Duodenal mucosa (tissue), 2 donors: ENCODE results near the gene BAIAP3.
"Not testable (repeated sequence)": the region's sequence is repeated elsewhere in the genome, so short reads cannot be mapped to it uniquely, and the experiment has no call there.

ENCODE experiments used
- H3K27ac ChIP-seq: one replicate; pipeline ENCODE4 v1.7.0; 2013; ENCODE audit warnings: low read depth, low read length
- H3K27me3 ChIP-seq, 2 donors: one replicate each; pipeline ENCODE4 v1.7.0; 2013; ENCODE audit warnings: low read length in 2 of 2, control low read depth in 1 of 2; ENCODE audit not compliant: insufficient read depth in 2 of 2, control insufficient read depth in 1 of 2
- H3K36me3 ChIP-seq, 2 donors: one replicate each; pipeline ENCODE4 v1.7.0; 2013; ENCODE audit warnings: low read length in 2 of 2, control low read depth in 1 of 2; ENCODE audit not compliant: insufficient read depth in 2 of 2, control insufficient read depth in 1 of 2
- H3K4me1 ChIP-seq, 2 donors: one replicate each; pipeline ENCODE4 v1.7.0; 2013; ENCODE audit warnings: low read length in 2 of 2, control low read depth in 1 of 2; ENCODE audit not compliant: insufficient read depth in 2 of 2, control insufficient read depth in 1 of 2
- H3K4me3 ChIP-seq, 2 donors: one replicate each; pipeline ENCODE4 v1.7.0; 2013; ENCODE audit warnings: low read length in 2 of 2, low read depth in 1 of 2
- H3K9ac ChIP-seq, 2 donors: one replicate each; pipeline ENCODE4 v1.7.0; 2013; ENCODE audit warnings: low read length in 2 of 2, low read depth in 1 of 2
- H3K9me3 ChIP-seq, 2 donors: one replicate each; pipeline ENCODE4 v1.7.0; 2013; ENCODE audit warnings: low read length in 2 of 2, control low read depth in 1 of 2; ENCODE audit not compliant: control insufficient read depth in 1 of 2

BAIAP3 gene

DNA sequence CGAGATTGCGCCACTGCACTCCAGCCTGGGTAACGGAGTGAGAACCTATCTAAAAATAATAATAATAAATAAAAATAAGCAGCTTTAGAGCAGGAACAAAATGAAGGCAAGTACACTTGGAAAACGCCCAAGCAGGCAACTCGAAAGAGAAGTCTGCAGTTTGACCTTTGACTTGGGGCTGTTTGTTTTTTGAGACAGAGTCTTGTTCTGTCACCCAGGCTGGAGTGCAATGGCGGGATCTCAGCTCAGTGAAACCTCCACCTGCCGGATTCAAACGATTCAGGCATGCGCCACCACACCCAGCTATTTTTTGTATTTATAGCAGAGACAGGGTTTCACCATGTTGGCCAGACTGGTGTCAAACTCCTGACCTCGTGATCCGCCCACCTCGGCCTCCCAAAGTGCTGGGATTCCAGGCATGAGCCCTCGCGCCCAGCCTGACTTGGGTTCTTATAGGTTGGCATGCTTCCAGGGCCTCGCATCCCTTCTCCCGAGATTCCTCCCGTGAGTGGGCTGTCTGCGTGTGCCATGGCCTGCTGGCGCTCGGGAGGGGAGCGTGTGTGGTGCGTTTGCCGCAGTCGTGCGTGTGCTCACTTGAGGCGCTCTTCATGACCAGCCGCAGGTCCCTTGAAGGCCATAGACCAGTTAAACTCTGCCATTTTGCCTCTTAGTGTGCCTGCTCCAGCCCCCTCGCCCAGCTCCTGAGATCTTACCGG is 42.4 kb upstream of the BAIAP3 start:
- Histone ChIP-seq H3K9ac (no peak overlapping the region), H3K27ac (no peak overlapping the region), H3K36me3 (no peaks in the 10 kb centered on the region), H3K4me3 (no peak overlapping the region), H3K9me3 (no peaks in the 10 kb centered on the region), H3K4me1 (peaks cover 0 to 15% of the 10 kb centered on the region in 2 donors), H3K27me3 (peaks cover 20 to 30% of the 10 kb centered on the region in 2 donors)

DNA sequence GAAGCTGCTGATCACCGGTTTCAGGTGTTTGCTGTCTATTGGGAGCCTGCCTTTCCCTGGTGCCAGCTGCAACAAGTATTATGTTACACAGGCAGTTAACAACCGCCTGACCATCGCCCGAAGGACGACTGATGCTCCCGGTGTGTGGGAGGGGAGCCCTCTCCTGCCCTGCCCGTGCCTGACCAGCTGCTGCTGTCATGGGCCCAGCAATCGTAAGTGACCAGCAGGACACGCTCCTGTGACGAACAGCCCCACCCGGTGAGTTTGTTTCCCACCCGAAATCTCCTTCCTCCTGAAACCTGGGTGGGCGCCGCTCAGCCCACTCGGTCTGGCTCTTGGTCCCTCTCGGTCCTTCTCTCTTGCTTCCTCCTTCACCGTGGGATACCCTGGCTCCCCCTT is 41.9 kb upstream of the BAIAP3 start:
- H3K9ac ChIP-seq: no peak overlapping the region
- peaks cover 0 to 15% of the 10 kb centered on the region in 2 donors for H3K4me1 ChIP-seq
- H3K36me3 ChIP-seq: no peaks in the 10 kb centered on the region
- no peak overlapping the region for H3K4me3 ChIP-seq
- no peak overlapping the region for H3K27ac ChIP-seq
- H3K9me3 ChIP-seq: no peaks in the 10 kb centered on the region
- H3K27me3 ChIP-seq: peaks cover 20 to 30% of the 10 kb centered on the region in 2 donors

DNA sequence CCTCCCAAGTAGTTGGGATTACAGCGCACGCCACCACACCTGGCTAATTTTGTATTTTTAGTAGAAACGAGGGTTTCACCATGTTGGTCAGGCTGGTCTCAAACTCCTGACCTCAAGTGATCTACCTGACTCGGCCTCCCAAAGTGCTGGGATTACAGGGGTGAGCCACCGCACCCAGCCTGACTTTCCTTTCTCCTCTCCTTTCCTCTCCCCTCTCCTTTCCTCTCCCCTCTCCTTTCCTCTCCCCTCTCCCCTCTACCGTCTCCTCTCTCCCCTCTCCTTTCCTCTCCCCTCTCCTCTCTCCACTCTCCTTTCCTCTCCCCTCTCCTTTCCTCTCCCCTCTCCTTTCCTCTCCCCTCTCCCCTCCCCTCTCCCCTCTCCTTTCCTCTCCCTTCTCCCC is 41.2 kb upstream of the BAIAP3 start:
- H3K9ac ChIP-seq, H3K4me3 ChIP-seq, H3K9me3 ChIP-seq, H3K36me3 ChIP-seq, H3K27ac ChIP-seq: not testable (repeated sequence)
- Histone ChIP-seq H3K4me1 (peaks cover 4 to 15% of the 10 kb centered on the region in 2 donors), H3K27me3 (peaks cover 20 to 28% of the 10 kb centered on the region in 2 donors)

DNA sequence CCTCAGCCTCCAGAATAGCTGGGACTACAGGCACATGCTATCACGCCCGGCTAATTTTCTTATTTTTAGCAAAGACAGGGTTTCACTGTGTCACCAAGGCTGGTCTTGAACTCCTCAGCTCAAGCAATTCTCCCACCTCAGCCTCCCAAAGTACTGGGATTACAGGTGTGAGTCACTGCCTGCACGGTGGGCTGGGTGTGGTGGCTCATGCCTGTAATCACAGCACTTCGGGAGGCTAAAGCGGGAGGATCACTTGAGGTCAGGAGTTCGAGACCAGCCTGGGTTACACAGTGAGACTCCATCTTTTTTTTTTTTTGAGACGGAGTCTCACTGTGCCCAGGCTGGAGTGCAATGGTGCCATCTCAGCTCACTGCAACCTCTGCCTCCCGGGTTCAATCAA is 40.6 kb upstream of the BAIAP3 start:
- not testable (repeated sequence) for H3K9ac ChIP-seq, H3K27ac ChIP-seq, H3K4me3 ChIP-seq, H3K36me3 ChIP-seq, H3K9me3 ChIP-seq
- H3K4me1 ChIP-seq: peaks cover 7 to 14% of the 10 kb centered on the region in 2 donors
- peaks cover 16 to 25% of the 10 kb centered on the region in 2 donors for H3K27me3 ChIP-seq

DNA sequence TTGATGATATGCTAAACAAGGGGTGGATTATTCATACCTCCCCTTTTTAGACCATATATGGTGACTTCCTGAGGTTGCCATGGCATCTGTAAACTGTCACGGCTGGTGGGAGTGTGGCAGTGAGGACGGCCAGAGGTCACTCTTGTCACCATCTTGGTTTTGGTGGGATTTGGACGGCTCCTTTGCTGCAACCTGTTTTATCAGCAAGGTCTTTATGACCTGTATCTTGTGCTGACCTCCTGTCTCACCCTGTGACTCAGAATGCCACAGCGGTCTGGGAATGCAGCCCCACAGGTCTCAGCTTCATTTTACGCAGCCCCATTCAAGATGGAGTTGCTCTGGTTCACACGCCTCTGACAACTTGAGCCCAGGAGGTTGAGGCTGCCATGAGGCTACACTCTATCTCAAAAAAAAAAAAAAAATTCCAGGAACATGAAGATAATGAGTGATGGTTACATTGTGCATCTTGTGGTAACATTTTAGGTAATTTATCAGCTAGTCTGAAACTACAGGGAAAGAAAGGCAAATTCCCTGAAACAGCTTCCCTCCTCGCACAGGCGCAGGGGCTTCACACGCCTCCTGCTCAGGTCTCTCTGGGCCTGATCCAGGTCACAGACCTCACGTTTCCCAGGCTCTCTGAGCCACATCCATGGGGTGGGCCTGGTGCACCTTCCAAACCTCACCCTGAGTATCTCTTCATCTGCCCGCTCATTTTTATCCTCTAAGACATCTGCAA is 39.4 kb upstream of the BAIAP3 start:
- Histone ChIP-seq H3K4me1 (peaks cover 9% of the 10 kb centered on the region in 2 donors), H3K36me3 (no peaks in the 10 kb centered on the region), H3K4me3 (no peak overlapping the region), H3K9ac (no peak overlapping the region), H3K27me3 (peaks cover 6 to 16% of the 10 kb centered on the region in 2 donors), H3K9me3 (no peaks in the 10 kb centered on the region), H3K27ac (no peak overlapping the region)

DNA sequence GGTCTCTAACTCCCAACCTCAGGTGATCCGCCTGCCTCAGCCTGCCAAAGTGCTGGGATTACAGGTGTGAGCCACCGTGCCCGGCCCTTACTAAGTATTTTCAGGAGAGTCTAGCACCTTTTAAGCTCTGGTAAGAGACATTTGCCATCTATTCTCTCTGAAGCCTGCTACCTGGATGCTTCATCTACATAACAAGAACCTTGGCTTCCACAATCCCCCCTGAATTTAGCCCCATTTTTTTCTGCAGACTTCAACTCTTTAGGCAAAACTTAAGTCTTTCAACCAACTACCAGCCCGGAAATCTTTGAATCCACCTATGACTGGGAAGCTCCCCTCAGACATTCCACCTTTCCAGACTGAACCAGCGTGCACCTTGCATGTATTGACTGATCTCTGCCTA is 38.0 kb upstream of the BAIAP3 start:
- Histone ChIP-seq H3K27me3 (peaks cover 0 to 19% of the 10 kb centered on the region in 2 donors), H3K9ac (no peak overlapping the region), H3K9me3 (no peaks in the 10 kb centered on the region), H3K4me3 (no peak overlapping the region), H3K36me3 (no peaks in the 10 kb centered on the region), H3K27ac (no peak overlapping the region), H3K4me1 (peaks cover 12 to 14% of the 10 kb centered on the region in 2 donors)

DNA sequence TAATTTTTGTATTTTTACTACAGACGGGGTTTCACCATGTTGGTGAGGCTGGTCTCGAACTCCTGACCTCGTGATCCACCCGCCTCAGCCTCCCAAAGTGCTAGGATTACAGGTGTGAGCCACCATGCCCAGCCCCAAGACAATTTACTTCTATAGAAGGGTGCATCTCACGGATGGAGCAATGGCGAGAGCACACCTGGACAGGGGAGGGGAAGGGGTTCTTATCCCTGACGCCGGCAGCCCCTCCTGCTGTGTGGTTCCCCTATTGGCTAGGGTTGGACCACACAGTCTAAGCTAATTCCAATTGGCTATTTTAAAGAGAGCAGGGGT is 36.8 kb upstream of the BAIAP3 start:
- Histone ChIP-seq H3K9ac (peak overlapping the region in 1 of 2 donors; percentile 25), H3K27me3 (peaks cover 0 to 19% of the 10 kb centered on the region in 2 donors), H3K4me1 (peaks cover 12 to 16% of the 10 kb centered on the region in 2 donors)
- H3K4me3 ChIP-seq, H3K9me3 ChIP-seq, H3K27ac ChIP-seq, H3K36me3 ChIP-seq: not testable (repeated sequence)

DNA sequence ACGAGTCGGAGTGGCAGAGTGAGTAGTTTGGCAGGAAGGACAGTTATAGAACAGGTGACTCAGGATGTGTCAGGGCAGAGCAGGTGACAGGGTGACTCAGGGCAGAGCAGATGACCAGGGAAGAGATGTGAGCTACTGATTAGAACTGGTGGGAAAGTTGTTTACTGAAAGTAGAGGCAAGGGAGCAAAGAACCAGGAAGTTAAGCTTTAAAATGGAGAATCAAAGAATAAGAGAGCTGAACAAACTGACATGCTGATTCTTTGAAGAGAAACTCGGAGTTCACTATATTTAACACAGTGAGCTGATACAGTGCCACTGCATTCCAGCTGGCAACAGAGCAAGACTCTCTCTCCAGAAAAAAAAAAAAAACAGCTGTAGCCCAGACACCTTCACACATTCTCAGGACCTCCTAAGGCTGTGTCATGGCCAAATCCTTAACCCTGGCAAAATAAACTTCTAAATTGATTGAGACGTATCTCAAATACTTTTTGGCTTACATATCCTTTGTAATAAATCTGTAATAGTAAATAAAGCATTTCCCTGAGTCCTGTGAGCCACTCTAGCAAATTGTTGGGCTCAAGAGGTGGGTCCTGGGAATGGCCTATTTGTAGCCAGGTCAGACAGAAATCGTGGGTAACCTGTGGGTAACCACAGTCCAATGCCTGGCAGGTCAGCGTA is 36.3 kb upstream of the BAIAP3 start:
- H3K9me3 ChIP-seq: no peaks in the 10 kb centered on the region
- H3K4me1 ChIP-seq: peaks cover 12 to 15% of the 10 kb centered on the region in 2 donors
- H3K27me3 ChIP-seq: peaks cover 0 to 18% of the 10 kb centered on the region in 2 donors
- H3K4me3 ChIP-seq: no peak overlapping the region
- H3K27ac ChIP-seq: no peak overlapping the region
- H3K9ac ChIP-seq: peak overlapping the region in 1 of 2 donors; percentile 25
- no peaks in the 10 kb centered on the region for H3K36me3 ChIP-seq

DNA sequence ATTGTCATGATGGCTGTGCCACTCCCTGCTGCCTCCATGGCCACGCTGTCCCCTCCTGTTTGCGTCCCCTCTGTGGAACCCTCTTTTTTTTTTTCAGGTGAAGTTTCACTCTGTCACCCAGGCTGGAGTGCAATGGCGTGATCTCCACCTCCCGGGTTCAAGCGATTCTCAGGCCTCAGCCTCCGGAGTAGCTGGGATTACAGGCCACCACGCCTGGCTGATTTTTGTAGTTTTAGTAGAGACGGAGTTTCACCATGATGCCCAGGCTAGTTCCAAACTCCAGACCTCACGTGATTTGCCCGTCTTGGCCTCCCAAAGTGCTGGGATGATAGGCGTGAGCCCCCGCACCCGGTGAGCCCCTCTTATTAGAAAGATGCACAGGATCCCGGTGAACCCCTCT is 35.0 kb upstream of the BAIAP3 start:
- Histone ChIP-seq H3K4me3 (no peak overlapping the region), H3K27ac (no peak overlapping the region), H3K4me1 (peaks cover 15 to 21% of the 10 kb centered on the region in 2 donors), H3K27me3 (peaks cover 0 to 18% of the 10 kb centered on the region in 2 donors), H3K9me3 (no peaks in the 10 kb centered on the region), H3K9ac (no peak overlapping the region), H3K36me3 (no peaks in the 10 kb centered on the region)
